ENCODE data around the gene ZBTB7B.
A peak's percentile ranks its signal among the peaks of the same experiment; 100 is the strongest.
"Not testable (repeated sequence)": the region's sequence is repeated elsewhere in the genome, so short reads cannot be mapped to it uniquely, and the experiment has no call there.

Gene ZBTB7B

DNA sequence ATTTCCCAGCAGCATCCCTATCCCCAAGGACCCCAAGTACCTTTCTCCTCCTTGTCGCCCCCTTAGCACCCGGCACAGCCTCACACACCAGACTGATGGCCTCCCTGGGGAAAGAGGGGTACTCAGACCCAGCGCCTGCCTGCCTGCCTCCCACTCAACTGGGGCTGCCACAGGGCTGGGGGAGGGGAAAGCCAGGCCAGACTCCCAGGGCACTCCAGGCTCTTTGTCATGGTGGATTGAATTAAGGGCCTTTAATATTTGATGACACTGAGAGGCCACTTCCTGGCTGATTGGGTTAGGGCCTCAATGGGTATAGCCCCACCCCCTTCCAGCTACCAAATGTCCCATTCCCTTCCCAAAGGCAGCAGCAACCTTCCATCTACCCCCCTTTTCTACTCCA is 33.9 kb upstream of the ZBTB7B start:
- DNase-seq (ENCODE audit: low read depth in 1 of 2, low spot score in 1 of 2), result no peak

DNA sequence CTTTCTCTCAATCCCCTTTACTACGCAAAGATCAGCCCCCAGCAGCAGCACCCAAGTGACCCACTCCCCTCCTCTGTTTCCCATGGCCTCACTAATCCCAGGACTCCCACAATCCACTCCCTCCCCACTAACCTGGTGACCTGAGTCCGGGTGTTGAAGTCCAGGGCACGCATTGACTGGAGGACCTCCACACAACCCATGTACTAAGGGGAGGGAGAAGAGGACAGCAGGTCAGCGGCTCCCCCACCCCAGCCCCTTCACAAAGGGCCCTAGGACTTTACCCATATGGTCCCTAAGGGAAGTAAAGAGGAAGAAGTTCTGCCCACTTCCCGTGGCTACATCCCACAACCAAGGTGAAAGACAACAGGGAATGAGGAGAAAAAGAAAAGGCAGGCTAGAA is 33.4 kb upstream of the ZBTB7B start:
- DNase-seq (ENCODE audit: low read depth in 1 of 2, low spot score in 1 of 2), result no peak

GRCh38 chr1:154969860-154970452 is 32.6 kb upstream of the ZBTB7B start:
- no peak for DNase-seq (ENCODE audit: low read depth in 1 of 2, low spot score in 1 of 2)

GRCh38 chr1:154970631-154971340 is 31.8 kb upstream of the ZBTB7B start, which contains the start of gene SHC1:
Gene SHC1 (minus strand): TSS chr1:154970747. CDS start chr1:154970526, 221 bp downstream.
- no peak for DNase-seq (ENCODE audit: low read depth in 1 of 2, low spot score in 1 of 2)

DNA sequence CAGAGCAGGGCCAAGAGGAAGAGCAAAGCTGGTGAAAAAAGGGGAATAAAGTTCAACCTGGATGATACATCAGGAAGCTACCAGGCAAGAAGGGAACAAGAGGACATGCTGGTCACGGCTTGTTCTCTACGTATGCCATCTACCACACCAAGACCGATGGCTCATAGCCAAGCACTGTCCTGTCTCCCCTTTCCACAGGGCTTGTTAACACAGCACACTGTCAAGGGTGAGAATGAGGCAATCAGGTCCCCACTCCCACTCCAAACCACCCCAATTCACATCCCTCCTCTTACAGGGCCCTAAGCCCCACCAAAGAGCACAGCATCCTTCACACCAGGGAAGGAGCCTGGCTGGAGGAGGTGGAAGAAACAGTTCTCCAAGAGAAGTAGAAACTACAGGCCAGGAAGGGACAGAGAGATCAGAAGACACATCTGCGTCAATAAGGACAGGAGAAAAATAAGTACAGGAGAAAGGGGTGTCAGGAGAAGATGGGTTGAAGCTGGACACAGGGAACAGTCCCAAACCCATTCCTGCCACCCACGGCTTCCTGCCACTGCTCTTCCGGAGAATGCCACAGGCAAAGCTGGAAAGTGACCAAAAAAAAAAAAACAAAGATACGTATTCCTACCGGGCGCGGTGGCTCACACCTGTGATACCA is 31.1 kb upstream of the ZBTB7B start:
- DNase-seq (ENCODE audit: low read depth in 1 of 2, low spot score in 1 of 2), result no peak

DNA sequence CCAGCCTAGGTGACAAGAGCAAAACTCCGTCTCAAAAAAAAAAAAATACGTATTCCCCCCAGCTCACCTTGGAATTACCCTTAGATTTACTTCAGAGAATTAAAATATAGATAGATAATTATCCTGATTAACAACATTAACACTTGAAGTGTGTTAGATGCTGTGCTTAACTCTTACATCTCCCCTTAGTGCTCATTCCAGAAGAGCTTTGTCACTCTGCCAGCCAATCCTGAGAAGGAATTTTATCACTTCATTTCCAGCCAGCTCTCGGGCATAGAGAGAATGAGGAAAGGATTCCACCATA is 30.4 kb upstream of the ZBTB7B start:
- no peak for DNase-seq (ENCODE audit: low read depth in 1 of 2, low spot score in 1 of 2)

- DNase-seq (ENCODE audit: low read depth in 1 of 2, low spot score in 1 of 2), result no peak
Measured at GRCh38 chr1:154972517-154973343, 29.9 kb upstream of the ZBTB7B start.

GRCh38 chr1:154973344-154974101 is 29.1 kb upstream of the ZBTB7B start:
- DNase-seq (ENCODE audit: low read depth in 1 of 2, low spot score in 1 of 2), result peak; percentile 86 to 91

DNA sequence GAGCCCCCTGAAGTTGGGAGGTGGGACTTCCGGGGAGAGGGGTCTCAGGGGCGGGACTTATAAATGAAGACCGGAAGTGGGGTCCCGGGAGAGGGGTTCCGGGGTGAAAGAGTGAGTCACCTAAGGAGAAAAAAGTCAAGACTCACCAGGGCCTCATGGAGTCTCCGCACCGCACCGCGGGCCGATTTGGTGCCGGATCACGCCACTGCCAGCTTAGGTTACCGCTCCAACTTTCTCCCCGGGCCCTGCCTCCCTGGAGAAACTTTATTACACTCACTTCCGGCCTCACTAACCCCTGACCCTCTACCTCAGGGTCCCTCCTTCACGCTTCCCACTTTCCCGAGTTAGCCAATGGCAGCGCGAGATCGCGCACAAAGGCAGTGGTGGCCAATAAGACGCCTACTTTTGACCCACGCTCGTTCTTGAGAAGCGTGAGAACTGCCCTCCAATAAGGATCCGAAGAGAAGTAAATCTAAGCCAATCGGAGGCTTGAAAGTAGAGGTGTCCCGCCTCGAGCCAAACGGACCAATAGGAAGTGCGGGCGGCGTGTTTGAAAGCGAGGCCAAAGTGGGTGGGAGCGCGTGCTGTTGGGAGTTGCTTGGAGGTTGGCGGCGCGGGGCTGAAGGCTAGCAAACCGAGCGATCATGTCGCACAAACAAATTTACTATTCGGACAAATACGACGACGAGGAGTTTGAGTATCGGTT is 28.3 kb upstream of the ZBTB7B start, which contains the start of gene CKS1B:
CKS1B (plus strand) TSS at position 580 of the 706 bp plus-strand sequence; CDS start at position 645, 65 bp downstream.
- DNase-seq (ENCODE audit: low read depth in 1 of 2, low spot score in 1 of 2), result peak; percentile 90 to 94

GRCh38 chr1:154974808-154975408 is 27.7 kb upstream of the ZBTB7B start:
- DNase-seq (ENCODE audit: low read depth in 1 of 2, low spot score in 1 of 2), result peak; percentile 90 to 93

GRCh38 chr1:154975409-154976059 is 27.1 kb upstream of the ZBTB7B start:
- peak in 1 of 2 donors; percentile 37 for DNase-seq (ENCODE audit: low read depth in 1 of 2, low spot score in 1 of 2)

DNA sequence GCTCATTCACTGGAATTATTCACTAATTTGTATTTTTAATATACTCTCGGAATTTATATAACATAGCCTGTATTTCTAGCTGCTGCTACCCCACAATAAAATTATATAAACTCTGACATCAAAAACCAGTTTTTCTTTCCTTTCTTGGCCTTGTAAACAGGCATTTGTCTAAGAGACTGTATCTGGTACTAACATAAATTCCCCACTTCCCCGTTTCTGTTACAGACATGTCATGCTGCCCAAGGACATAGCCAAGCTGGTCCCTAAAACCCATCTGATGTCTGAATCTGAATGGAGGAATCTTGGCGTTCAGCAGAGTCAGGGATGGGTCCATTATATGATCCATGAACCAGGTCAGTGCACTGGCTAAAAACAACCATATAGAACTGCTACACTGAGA is 24.8 kb upstream of the ZBTB7B start:
- DNase-seq (ENCODE audit: low read depth in 1 of 2, low spot score in 1 of 2), result not testable (repeated sequence)

- DNase-seq (ENCODE audit: low read depth in 1 of 2, low spot score in 1 of 2), result no peak
Measured at GRCh38 chr1:154978360-154978759, 24.2 kb upstream of the ZBTB7B start.

- DNase-seq (ENCODE audit: low read depth in 1 of 2, low spot score in 1 of 2), result no peak
Measured at GRCh38 chr1:154982341-154982740, 20.3 kb upstream of the ZBTB7B start.

- peak; percentile 74 to 97 for DNase-seq (ENCODE audit: low read depth in 1 of 2, low spot score in 1 of 2)
Measured at GRCh38 chr1:154982897-154983648, 19.5 kb upstream of the ZBTB7B start, which contains the start of gene FLAD1. Gene FLAD1 (plus strand): TSS chr1:154983344. CDS start chr1:154983695, 351 bp downstream.

- no peak for DNase-seq (ENCODE audit: low read depth in 1 of 2, low spot score in 1 of 2)
Measured at GRCh38 chr1:154983776-154984466, 18.7 kb upstream of the ZBTB7B start.

DNA sequence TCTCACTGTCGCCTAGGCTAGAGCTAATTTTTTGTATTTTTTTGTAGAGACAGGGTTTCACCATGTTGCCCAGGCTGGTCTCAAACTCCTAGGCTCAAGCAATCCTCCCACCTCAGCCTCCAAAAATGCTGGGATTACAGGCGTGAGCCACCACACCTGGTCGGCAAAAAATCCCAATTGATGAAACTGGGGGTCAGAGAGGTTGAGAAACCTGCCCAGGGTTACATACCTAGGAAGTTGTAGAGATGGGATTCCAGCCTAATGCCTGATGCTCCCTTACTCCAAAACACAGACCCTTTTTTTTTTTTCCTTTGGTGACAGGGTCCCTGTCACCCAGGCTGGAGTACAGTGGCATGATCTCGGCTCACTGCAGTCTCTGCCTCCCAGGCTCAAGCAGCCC is 15.9 kb upstream of the ZBTB7B start:
- not testable (repeated sequence) for DNase-seq (ENCODE audit: low read depth in 1 of 2, low spot score in 1 of 2)

DNA sequence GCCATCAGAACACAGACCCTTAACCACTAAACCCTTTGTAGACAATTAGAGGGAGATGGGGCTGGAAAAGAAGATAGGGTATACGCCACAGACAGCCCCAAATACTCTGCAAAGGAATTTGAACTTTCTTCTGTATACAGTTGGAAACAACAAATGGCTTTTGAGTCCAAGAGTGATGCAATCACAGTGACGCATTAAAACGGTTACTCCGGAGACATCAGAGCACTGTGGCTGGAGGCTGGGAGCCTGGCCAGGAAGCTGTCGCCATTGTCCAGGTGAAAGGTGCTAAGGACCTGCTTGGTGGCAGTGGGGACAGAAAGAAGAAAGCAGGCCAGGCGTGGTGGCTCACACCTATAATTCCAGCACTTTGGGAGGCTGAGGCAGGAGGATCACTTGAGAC is 15.3 kb upstream of the ZBTB7B start:
- no peak for DNase-seq (ENCODE audit: low read depth in 1 of 2, low spot score in 1 of 2)

Measured in activated CD4-positive, alpha-beta T cell treated with anti-CD3 and anti-CD28 coated beads, Interleukin-2, amount 50 U/mL, for 24 hours (primary cell).